ENCODE data around the gene METTL13.
A peak's percentile ranks its signal among the peaks of the same experiment; 100 is the strongest.

Gene METTL13

GRCh38 chr1:171826973-171827372 lies 45.5 kb downstream of the METTL13 start:
- Histone ChIP-seq H3K4me1 (no peaks in the 10 kb centered on the region), H3K27me3 (ENCODE audit: low read depth) (no peaks in the 10 kb centered on the region), H3K9me3 (peaks cover 7% of the 10 kb centered on the region; the same call in 1 of the 2 replicates), H3K36me3 (replicated peaks) (no peaks in the 10 kb centered on the region), H3K4me3 (no peak overlapping the region)
- in situ Hi-C loops (cut with MboI; ENCODE audit: low sequenced_read_pairs): no loop called here
- no peak for DNase-seq (ENCODE audit: low spot score in 2 of 2)

GRCh38 chr1:171828794-171829193 lies 47.3 kb downstream of the METTL13 start:
- Histone ChIP-seq H3K36me3 (replicated peaks) (no peaks in the 10 kb centered on the region), H3K4me3 (no peak overlapping the region), H3K27me3 (ENCODE audit: low read depth) (no peaks in the 10 kb centered on the region), H3K4me1 (no peaks in the 10 kb centered on the region), H3K9me3 (peaks cover 7% of the 10 kb centered on the region; the same call in 1 of the 2 replicates)
- no peak for DNase-seq (ENCODE audit: low spot score in 2 of 2)
- in situ Hi-C loops (cut with MboI; ENCODE audit: low sequenced_read_pairs): no loop called here

- DNase-seq (ENCODE audit: low spot score in 2 of 2): no peak
- Histone ChIP-seq H3K9me3 (no peaks in the 10 kb centered on the region), H3K4me3 (no peak overlapping the region), H3K4me1 (peaks cover 5% of the 10 kb centered on the region; the same call in 1 of the 2 replicates), H3K36me3 (replicated peaks) (no peaks in the 10 kb centered on the region), H3K27me3 (ENCODE audit: low read depth) (no peaks in the 10 kb centered on the region)
- in situ Hi-C loops (cut with MboI; ENCODE audit: low sequenced_read_pairs): no loop called here
Measured at GRCh38 chr1:171833091-171833825, 51.8 kb downstream of the METTL13 start.

- H3K27me3 ChIP-seq (ENCODE audit: low read depth): no peaks in the 10 kb centered on the region
- no peak overlapping the region for H3K4me3 ChIP-seq
- no peak for DNase-seq (ENCODE audit: low spot score in 2 of 2)
- peaks cover 5% of the 10 kb centered on the region; the same call in 1 of the 2 replicates for H3K4me1 ChIP-seq
- no peaks in the 10 kb centered on the region for H3K36me3 ChIP-seq (replicated peaks)
- in situ Hi-C loops (cut with MboI; ENCODE audit: low sequenced_read_pairs): no loop called here
- H3K9me3 ChIP-seq: no peaks in the 10 kb centered on the region
Measured at GRCh38 chr1:171834821-171835220, 53.4 kb downstream of the METTL13 start.

- no peaks in the 10 kb centered on the region for H3K36me3 ChIP-seq (replicated peaks)
- no peaks in the 10 kb centered on the region for H3K27me3 ChIP-seq (ENCODE audit: low read depth)
- in situ Hi-C loops (cut with MboI; ENCODE audit: low sequenced_read_pairs): no loop called here
- H3K9me3 ChIP-seq: no peaks in the 10 kb centered on the region
- peaks cover 5% of the 10 kb centered on the region; the same call in 1 of the 2 replicates for H3K4me1 ChIP-seq
- no peak for DNase-seq (ENCODE audit: low spot score in 2 of 2)
- no peak overlapping the region for H3K4me3 ChIP-seq
Measured at GRCh38 chr1:171835891-171836290, 54.4 kb downstream of the METTL13 start.

- in situ Hi-C loops (cut with MboI; ENCODE audit: low sequenced_read_pairs): no loop called here
- peaks cover 6% of the 10 kb centered on the region for H3K27me3 ChIP-seq (ENCODE audit: low read depth)
- H3K36me3 ChIP-seq (replicated peaks): no peaks in the 10 kb centered on the region
- peak within 1 kb of the TSS; percentile 61 for H3K4me3 ChIP-seq
- H3K9me3 ChIP-seq: no peaks in the 10 kb centered on the region
- peak; percentile 66 to 81 for DNase-seq (ENCODE audit: low spot score in 2 of 2)
- peaks cover 5% of the 10 kb centered on the region; the same call in 1 of the 2 replicates for H3K4me1 ChIP-seq
Measured at GRCh38 chr1:171841050-171841910, 59.8 kb downstream of the METTL13 start, which contains the start of gene DNM3. Gene DNM3 (plus strand): TSS chr1:171841498. CDS start chr1:171841657, 159 bp downstream.

GRCh38 chr1:171841931-171842761 lies 60.7 kb downstream of the METTL13 start:
- H3K4me1 ChIP-seq: peaks cover 2% of the 10 kb centered on the region; the same call in 1 of the 2 replicates
- H3K27me3 ChIP-seq (ENCODE audit: low read depth): peaks cover 6% of the 10 kb centered on the region
- peak overlapping the region; percentile 61 for H3K4me3 ChIP-seq
- no peaks in the 10 kb centered on the region for H3K36me3 ChIP-seq (replicated peaks)
- H3K9me3 ChIP-seq: no peaks in the 10 kb centered on the region
- in situ Hi-C loops (cut with MboI; ENCODE audit: low sequenced_read_pairs): no loop called here
- peak in 1 of 2 experiments; percentile 35 for DNase-seq (ENCODE audit: low spot score in 2 of 2)

GRCh38 chr1:171844381-171844780 lies 62.9 kb downstream of the METTL13 start:
- no peak for DNase-seq (ENCODE audit: low spot score in 2 of 2)
- Histone ChIP-seq H3K9me3 (no peaks in the 10 kb centered on the region), H3K4me1 (no peaks in the 10 kb centered on the region; the same call in 1 of the 2 replicates), H3K36me3 (replicated peaks) (no peaks in the 10 kb centered on the region), H3K27me3 (ENCODE audit: low read depth) (peaks cover 6% of the 10 kb centered on the region), H3K4me3 (no peak overlapping the region)
- in situ Hi-C loops (cut with MboI; ENCODE audit: low sequenced_read_pairs): no loop called here

GRCh38 chr1:171845998-171846397 lies 64.5 kb downstream of the METTL13 start:
- Histone ChIP-seq H3K36me3 (replicated peaks) (no peaks in the 10 kb centered on the region), H3K4me3 (no peak overlapping the region), H3K9me3 (no peaks in the 10 kb centered on the region), H3K4me1 (no peaks in the 10 kb centered on the region; the same call in 1 of the 2 replicates), H3K27me3 (ENCODE audit: low read depth) (peaks cover 6% of the 10 kb centered on the region)
- DNase-seq (ENCODE audit: low spot score in 2 of 2): no peak
- in situ Hi-C loops (cut with MboI; ENCODE audit: low sequenced_read_pairs): no loop called here
